SK-N-SH treated with all-trans-retinoic acid at 6 μM for 48 hours (cell line): ENCODE results near the gene NPIPB8.
A peak's percentile ranks its signal among the peaks of the same experiment; 100 is the strongest.
"Not testable (repeated sequence)": the region's sequence is repeated elsewhere in the genome, so short reads cannot be mapped to it uniquely, and the experiment has no call there.

Experiments used
- ATAC-seq: fragments of 200-7000 bp; cut with Tn5 transposase; 3 replicates; pipeline ENCODE4 v1.9.1; 2020; ENCODE audit warnings: mild to moderate bottlenecking, moderate library complexity
- BACH2 ChIP-seq: fragments of 250-450 bp; sonication (Bioruptor Pico); IDR thresholded peaks from 2 replicates; pipeline ENCODE4 v1.9.0; 2021; ENCODE audit warnings: mild to moderate bottlenecking, borderline replicate concordance
- CSRNP3 ChIP-seq: fragments of 250-450 bp; sonication (Bioruptor Pico); IDR thresholded peaks from 2 replicates; pipeline ENCODE4 v1.5.1; 2021; ENCODE audit warnings: mild to moderate bottlenecking, moderate library complexity
- ESRRG ChIP-seq: fragments of 250-450 bp; sonication (Bioruptor Pico); IDR thresholded peaks from 2 replicates; pipeline ENCODE4 v1.6.1; 2021; ENCODE audit warnings: mild to moderate bottlenecking
- GLIS3 ChIP-seq: fragments of 250-450 bp; sonication (Bioruptor Pico); IDR thresholded peaks from 2 replicates; pipeline ENCODE4 v1.5.0; 2020; ENCODE audit warnings: mild to moderate bottlenecking, moderate library complexity
- PATZ1 ChIP-seq: fragments of 250-450 bp; sonication (Bioruptor Pico); IDR thresholded peaks from 2 replicates; pipeline ENCODE4 v1.8.0; 2020; ENCODE audit warnings: mild to moderate bottlenecking, moderate library complexity, borderline replicate concordance
- PPARA ChIP-seq: fragments of 250-450 bp; sonication (Bioruptor Pico); IDR thresholded peaks from 2 replicates; pipeline ENCODE4 v1.5.0; 2020; ENCODE audit warnings: mild to moderate bottlenecking, borderline replicate concordance
- RARB ChIP-seq: fragments of 250-450 bp; sonication (Bioruptor Pico); IDR thresholded peaks from 2 replicates; pipeline ENCODE4 v1.8.0; 2021; ENCODE audit warnings: mild to moderate bottlenecking, moderate library complexity
- SNAI2 ChIP-seq: fragments of 250-450 bp; sonication (Bioruptor Pico); IDR thresholded peaks from 2 replicates; pipeline ENCODE4 v1.5.0; 2020; ENCODE audit warnings: mild to moderate bottlenecking, moderate library complexity
- TSHZ2 ChIP-seq: fragments of 250-450 bp; sonication (Bioruptor Pico); IDR thresholded peaks from 2 replicates; pipeline ENCODE4 v1.5.0; 2020; ENCODE audit warnings: mild to moderate bottlenecking, moderate library complexity
- ZC3H10 ChIP-seq: fragments of 250-450 bp; sonication (Bioruptor Pico); IDR thresholded peaks from 2 replicates; pipeline ENCODE4 v1.5.1; 2021; ENCODE audit warnings: mild to moderate bottlenecking, moderate library complexity
- ZFP30 ChIP-seq: fragments of 450-650 bp; formaldehyde crosslinking; IDR thresholded peaks from 2 replicates; pipeline ENCODE4 v1.5.0; 2022; ENCODE audit warnings: mild to moderate bottlenecking, moderate library complexity
- ZNF565 ChIP-seq: fragments of 450-650 bp; formaldehyde crosslinking; conservative IDR thresholded peaks from 2 replicates; pipeline ENCODE4 v1.5.0; 2020; ENCODE audit warnings: low read depth, mild to moderate bottlenecking, moderate library complexity
- ZNF70 ChIP-seq: fragments of 450-650 bp; formaldehyde crosslinking; IDR thresholded peaks from 2 replicates; pipeline ENCODE4 v1.5.0; 2020; ENCODE audit warnings: mild to moderate bottlenecking, moderate library complexity
- ZNF8 ChIP-seq: fragments of 450-650 bp; formaldehyde crosslinking; IDR thresholded peaks from 2 replicates; pipeline ENCODE4 v1.5.0; 2020; ENCODE audit warnings: mild to moderate bottlenecking, moderate library complexity

The NPIPB8 gene

DNA sequence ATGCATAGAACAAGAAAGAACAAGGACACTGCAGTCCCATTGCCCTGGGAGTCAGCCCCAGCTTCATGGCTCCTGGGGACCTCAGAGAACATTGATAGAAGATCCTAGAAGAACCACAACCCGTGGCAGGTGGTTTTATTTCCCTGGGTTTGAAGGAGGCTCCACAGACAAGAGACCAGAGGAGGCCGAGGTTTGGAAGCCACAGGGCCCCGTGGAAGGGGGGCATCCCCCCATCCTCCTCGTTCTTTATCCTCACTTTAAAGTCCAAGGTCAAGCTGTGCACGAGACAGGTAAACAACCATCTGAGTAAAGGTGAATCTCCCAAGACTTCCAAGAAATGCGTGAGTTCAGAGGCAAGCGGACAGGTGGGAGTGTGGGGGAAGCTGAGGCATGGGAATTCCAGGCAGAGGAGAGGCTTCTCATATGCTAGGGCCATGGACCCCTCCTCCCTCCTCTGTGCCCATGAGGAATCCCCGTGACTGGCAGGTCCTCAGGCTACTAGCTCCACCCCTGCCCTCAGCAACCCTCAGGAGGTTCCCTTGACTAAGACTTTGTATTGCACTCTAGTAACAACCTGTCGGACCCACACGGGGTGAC is 27.2 kb upstream of the NPIPB8 start:
- no peak for ATAC-seq
- TF ChIP-seq ZC3H10 (CRISPR knock-in tag) (no peak), ZNF565 (CRISPR knock-in tag) (no peak), PATZ1 (CRISPR knock-in tag) (no peak), BACH2 (no peak), CSRNP3 (CRISPR knock-in tag) (no peak)

- peak; percentile 44; the same call in 2 of the 3 replicates for ATAC-seq
Measured at GRCh38 chr16:28612359-28613280, 25.2 kb upstream of the NPIPB8 start.

GRCh38 chr16:28613912-28614311 is 24.0 kb upstream of the NPIPB8 start:
- not testable (repeated sequence) for ATAC-seq

DNA sequence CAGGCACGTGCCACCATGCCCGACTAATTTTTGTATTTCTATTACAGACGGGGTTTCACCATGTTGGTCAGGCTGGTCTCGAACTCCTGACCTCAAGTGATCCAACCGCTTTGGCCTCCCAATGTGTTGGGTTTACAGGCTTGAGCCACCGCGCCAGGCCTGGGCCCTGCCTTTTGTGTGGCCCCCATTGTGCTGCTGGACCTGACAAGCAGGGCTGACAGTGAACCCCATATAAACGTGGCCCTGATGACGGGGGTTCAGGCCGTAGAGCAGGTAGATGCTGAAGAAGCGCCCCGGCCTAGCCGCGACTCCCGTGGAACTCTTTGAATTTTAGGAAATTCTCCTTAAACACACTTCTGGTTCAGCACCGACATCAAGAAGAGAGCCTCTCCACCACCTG is 23.3 kb upstream of the NPIPB8 start:
- ATAC-seq, result not testable (repeated sequence)

- ATAC-seq, result peak; percentile 67
Measured at GRCh38 chr16:28615486-28616223, 22.2 kb upstream of the NPIPB8 start.

GRCh38 chr16:28616224-28616577 is 21.7 kb upstream of the NPIPB8 start:
- ATAC-seq, result not testable (repeated sequence)

- no peak for TF ChIP-seq ESRRG
- no peak for TF ChIP-seq RARB (CRISPR knock-in tag)
- no peak for TF ChIP-seq TSHZ2 (CRISPR knock-in tag)
- TF ChIP-seq ZFP30, result no peak
- ATAC-seq, result no peak
Measured at GRCh38 chr16:28616636-28617035, 21.2 kb upstream of the NPIPB8 start.

DNA sequence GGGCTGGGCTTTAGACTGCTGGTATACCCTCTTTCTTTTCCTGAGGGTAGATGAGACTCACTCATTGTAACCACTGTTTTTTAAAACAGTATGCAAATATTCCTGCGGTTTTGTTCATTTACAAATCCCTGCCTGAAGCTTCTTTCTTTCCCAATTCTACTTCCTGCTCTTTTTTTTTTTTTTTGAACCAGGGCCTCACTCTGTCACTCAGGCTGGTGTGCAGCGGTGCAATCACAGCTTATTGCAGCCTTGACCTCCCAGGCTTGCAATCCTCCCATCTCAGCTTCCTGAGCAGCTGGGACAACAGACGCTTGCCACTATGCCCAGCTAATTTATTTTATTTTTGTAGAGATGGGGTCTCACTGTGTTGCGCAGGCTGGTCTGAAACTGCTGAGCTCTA is 20.0 kb upstream of the NPIPB8 start:
- no peak for ATAC-seq
- TF ChIP-seq SNAI2 (no peak), RARB (CRISPR knock-in tag) (no peak), BACH2 (no peak), PPARA (CRISPR knock-in tag) (no peak), GLIS3 (CRISPR knock-in tag) (no peak), CSRNP3 (CRISPR knock-in tag) (no peak), ZNF8 (CRISPR knock-in tag) (no peak), ZNF70 (no peak)
- TF ChIP-seq, all 23 proteins: peak for 0

- not testable (repeated sequence) for ATAC-seq
Measured at GRCh38 chr16:28620316-28620715, 17.5 kb upstream of the NPIPB8 start.
